Right lobe of liver (tissue), 6 donors: ENCODE measurements around the gene PA2G4. TPM values are rescaled to one million over a fixed set of nuclear protein-coding genes. Genes with fewer than 3 reads are reported as not detected.
"Not testable (repeated sequence)": the region's sequence is repeated elsewhere in the genome, so short reads cannot be mapped to it uniquely, and the experiment has no call there.

Experiments
- ATAC-seq, 4 donors: fragments of 200-7000 bp; cut with Tn5 transposase; one replicate each; pipeline ENCODE4 v1.9.1; 2020; ENCODE audit warnings: mild to moderate bottlenecking in 4 of 4, moderate library complexity in 4 of 4
- DNase-seq, 3 donors: peaks; one replicate each; pipeline ENCODE4 v3.0.0-alpha.2; 2020
- H3K27ac ChIP-seq, 3 donors: fragments of 200-600 bp; one replicate each; pipeline ENCODE4 v1.8.0; 2022
- H3K27me3 ChIP-seq, 2 donors: fragments of 200-600 bp; one replicate each; pipeline ENCODE4 v1.8.0; 2022
- H3K36me3 ChIP-seq, 4 donors: fragments of 200-600 bp; sonication (generic) in 1 of 4; one replicate each; pipeline versions ENCODE4 v1.5.1 to v1.8.0; 2017 to 2022; ENCODE audit warnings: control low read depth in 1 of 4
- H3K4me1 ChIP-seq, 4 donors: fragments of 200-600 bp; sonication (generic) in 1 of 4; one replicate each; pipeline versions ENCODE4 v1.5.1 to v1.8.0; 2017 to 2022; ENCODE audit warnings: control low read depth in 1 of 4
- H3K4me3 ChIP-seq, 3 donors: fragments of 200-600 bp; one replicate each; pipeline ENCODE4 v1.8.0; 2022
- H3K9me3 ChIP-seq, 4 donors: fragments of 200-600 bp; sonication (generic) in 1 of 4; one replicate each; pipeline versions ENCODE4 v1.5.1 to v1.8.0; 2017 to 2022; ENCODE audit warnings: control low read depth in 1 of 4
- CTCF ChIP-seq, 4 donors: fragments of 200-600 bp in 3 of 4; fragments of 450-650 bp in 1 of 4; IDR thresholded peaks; one replicate each; pipeline versions ENCODE4 v1.5.1 to v1.8.0; 2016 to 2022; ENCODE audit warnings: antibody characterized with exemption in 4 of 4, mild to moderate bottlenecking in 2 of 4
- POLR2A ChIP-seq: fragments of 450-650 bp; IDR thresholded peaks from one replicate; pipeline ENCODE4 v1.6.1; 2017; ENCODE audit warnings: antibody characterized with exemption, mild to moderate bottlenecking
- WGBS: methylation state at CpG from one replicate; pipeline ENCODE4 v1.1.6; 2018; ENCODE audit warnings: low coverage, low lambda C conversion rate; ENCODE audit not compliant: insufficient coverage; ENCODE audit errors: missing lambda C conversion rate; 5-methylcytosine and 5-hydroxymethylcytosine counted together
- intact Hi-C, 2 donors: fragments of 100-400 bp; cut with DNase I; formaldehyde crosslinking; loops; one replicate each; pipeline versions ENCODE4 v1.11.2 to v1.14.1; 2022
- long read RNA-seq: library from polyadenylated mRNA; unstranded; transcript quantifications from one replicate; pipeline ENCODE4 v2.0.0, GENCODE V29; 2019
- total RNA-seq, 6 experiments: library from RNA; depleted of rRNA in 2 of 6; stranded (reverse); fragments of >200 nt in 2 of 6; fragmentation: NEBNext Ultra II Directional in 3 of 6; extraction: Animal tissue kit (Norgen Biotek cat#: 25700) in 3 of 6; gene quantifications; one replicate each; pipeline versions ENCODE4 v1.1.0 to v1.2.4, GENCODE V29; 2016 to 2023
- donor health status: DM: no; HTN: yes; CAD: no.
- donor health status: DM: no; HTN: no; CAD: no.
- donor health status: DM: no; HTN: no; CAD: no.
- donor health status: DM: no; HTN: yes; CAD: no.
- donor health status: DM: no; HTN: yes; CAD: no.

Gene PA2G4
- 10 to 100 TPM; 29.7 to 82.4 (median 36.6) TPM for total RNA-seq
- long read RNA-seq, partial matches to known transcripts, result 22 of 29 reads
- long read RNA-seq, other reads (novel, unspliced or antisense), result 4 of 29 reads

GRCh38 chr12:56104109-56104814 is at the start of gene PA2G4:
Gene PA2G4 (plus strand): TSS chr12:56104559. CDS start chr12:56104738, 179 bp downstream.
- peaks cover 0 to 19% (median 4%) of the 10 kb centered on the region in 4 donors for H3K4me1 ChIP-seq
- H3K27ac ChIP-seq, result peak within 1 kb of the TSS; percentile 64 to 82 (median 64)
- ATAC-seq (peak; percentile 93 to 97 (median 95)), DNase-seq (peak; percentile 99)
- under 1% methylated on average over 36 of the region's 60 CpGs for WGBS
- peak within 1 kb of the TSS; percentile 69 to 89 (median 82) for H3K4me3 ChIP-seq
- intact Hi-C loops, result loop anchor here (5.0 to 10.0 kb wide), 2 partner anchors 57 to 59 kb away; partner anchors contain the start of gene RPS26 (in 1 of the 2)
- no peaks in the 10 kb centered on the region for H3K27me3 ChIP-seq
- no peaks in the 10 kb centered on the region for H3K9me3 ChIP-seq
- H3K36me3 ChIP-seq, result peaks cover 6 to 64% (median 26%) of the 10 kb centered on the region in 4 donors
- no peak for TF ChIP-seq CTCF (IDR thresholded peaks at IDR 0.05)
- TF ChIP-seq POLR2A, result peak; percentile 97

GRCh38 chr12:56059964-56060363 is 44.4 kb upstream of the PA2G4 start:
- ATAC-seq, H3K27me3 ChIP-seq, H3K36me3 ChIP-seq, H3K9me3 ChIP-seq, intact Hi-C loops, H3K4me3 ChIP-seq, H3K27ac ChIP-seq, H3K4me1 ChIP-seq, DNase-seq: not testable (repeated sequence)
- WGBS, result 97% methylated on average over 8 of the region's 8 CpGs

- no peaks in the 10 kb centered on the region for H3K9me3 ChIP-seq
- no peaks in the 10 kb centered on the region for H3K36me3 ChIP-seq
- intact Hi-C loops, result no loop called here
- no peaks in the 10 kb centered on the region for H3K27me3 ChIP-seq
- TF ChIP-seq CTCF (IDR thresholded peaks at IDR 0.05), result no peak
- no peak for TF ChIP-seq POLR2A
- no peaks in the 10 kb centered on the region for H3K4me1 ChIP-seq
- no peak overlapping the region for H3K4me3 ChIP-seq
- 64% methylated on average over 5 of the region's 5 CpGs for WGBS
- DNase-seq (no peak), ATAC-seq (no peak)
- no peak overlapping the region for H3K27ac ChIP-seq
Measured at GRCh38 chr12:56061982-56062381, 42.4 kb upstream of the PA2G4 start.

GRCh38 chr12:56062996-56063395 is 41.4 kb upstream of the PA2G4 start:
- intact Hi-C loops, result no loop called here
- no peaks in the 10 kb centered on the region for H3K36me3 ChIP-seq
- H3K4me1 ChIP-seq, result no peaks in the 10 kb centered on the region
- H3K27me3 ChIP-seq, result no peaks in the 10 kb centered on the region
- H3K9me3 ChIP-seq, result no peaks in the 10 kb centered on the region
- no peak overlapping the region for H3K27ac ChIP-seq
- ATAC-seq (no peak), DNase-seq (no peak)
- TF ChIP-seq CTCF (IDR thresholded peaks at IDR 0.05) (no peak), POLR2A (no peak)
- no peak overlapping the region for H3K4me3 ChIP-seq

GRCh38 chr12:56071648-56072047 is 32.7 kb upstream of the PA2G4 start:
- 91% methylated on average over 4 of the region's 4 CpGs for WGBS
- DNase-seq, result no peak

More at GRCh38 chr12:56071648-56072047, 32.7 kb upstream of the PA2G4 start:
- no peak overlapping the region for H3K4me3 ChIP-seq
- ATAC-seq, result no peak
- no peaks in the 10 kb centered on the region for H3K9me3 ChIP-seq
- intact Hi-C loops, result no loop called here
- no peak overlapping the region for H3K27ac ChIP-seq
- no peak for TF ChIP-seq POLR2A
- TF ChIP-seq CTCF (IDR thresholded peaks at IDR 0.05), result no peak
- H3K27me3 ChIP-seq, result no peaks in the 10 kb centered on the region
- H3K36me3 ChIP-seq, result no peaks in the 10 kb centered on the region
- H3K4me1 ChIP-seq, result no peaks in the 10 kb centered on the region
